ENCODE results near the gene PLIN1.
"Not testable (repeated sequence)": the region's sequence is repeated elsewhere in the genome, so short reads cannot be mapped to it uniquely, and the experiment has no call there.

PLIN1 gene, protein sequence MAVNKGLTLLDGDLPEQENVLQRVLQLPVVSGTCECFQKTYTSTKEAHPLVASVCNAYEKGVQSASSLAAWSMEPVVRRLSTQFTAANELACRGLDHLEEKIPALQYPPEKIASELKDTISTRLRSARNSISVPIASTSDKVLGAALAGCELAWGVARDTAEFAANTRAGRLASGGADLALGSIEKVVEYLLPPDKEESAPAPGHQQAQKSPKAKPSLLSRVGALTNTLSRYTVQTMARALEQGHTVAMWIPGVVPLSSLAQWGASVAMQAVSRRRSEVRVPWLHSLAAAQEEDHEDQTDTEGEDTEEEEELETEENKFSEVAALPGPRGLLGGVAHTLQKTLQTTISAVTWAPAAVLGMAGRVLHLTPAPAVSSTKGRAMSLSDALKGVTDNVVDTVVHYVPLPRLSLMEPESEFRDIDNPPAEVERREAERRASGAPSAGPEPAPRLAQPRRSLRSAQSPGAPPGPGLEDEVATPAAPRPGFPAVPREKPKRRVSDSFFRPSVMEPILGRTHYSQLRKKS

DNA sequence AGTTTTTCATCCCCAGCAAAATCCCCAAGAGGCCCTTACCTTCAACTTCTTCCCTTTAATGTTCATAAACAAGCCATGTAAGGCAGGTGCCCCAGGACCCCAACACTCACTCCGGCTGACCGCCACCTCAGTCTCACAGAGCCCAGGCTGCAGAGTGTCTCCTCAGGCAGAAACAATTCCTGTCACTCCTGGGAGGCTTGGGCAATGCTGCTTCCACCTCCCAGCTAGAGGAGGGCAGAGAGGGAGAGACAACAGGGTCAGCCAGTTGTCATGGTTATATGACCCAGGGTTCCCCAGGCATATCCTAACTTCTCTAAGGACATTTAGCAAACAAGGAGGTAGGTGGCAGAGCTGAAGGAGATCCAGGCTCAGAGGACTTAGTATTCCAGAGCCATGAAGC is at the start of gene PLIN1:
PLIN1 (minus strand) TSS at position 156 of the 400 bp plus-strand sequence. CDS start 1,878 bp downstream, outside the sequence.
- no peak for DNase-seq

DNA sequence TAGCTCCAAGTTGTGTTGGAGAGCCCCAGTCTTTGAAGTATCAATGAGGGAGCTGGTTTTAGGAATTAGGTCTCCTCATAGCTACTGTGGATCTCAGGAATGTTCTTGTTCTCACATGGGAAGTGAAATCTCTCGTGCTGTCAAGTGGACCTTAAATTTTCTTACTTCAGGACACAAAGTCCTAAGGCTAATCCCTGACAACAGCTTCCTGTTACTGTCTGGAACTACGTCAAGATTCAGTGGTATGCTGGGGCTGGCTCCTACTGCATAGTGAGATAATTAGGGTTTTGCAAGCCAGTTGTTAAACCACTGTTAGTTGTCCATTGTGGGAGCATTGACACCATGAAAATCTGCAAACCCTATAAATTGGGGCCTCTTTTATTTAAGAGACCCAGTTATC is 49.1 kb upstream of the PLIN1 start:
- no peak for DNase-seq

DNA sequence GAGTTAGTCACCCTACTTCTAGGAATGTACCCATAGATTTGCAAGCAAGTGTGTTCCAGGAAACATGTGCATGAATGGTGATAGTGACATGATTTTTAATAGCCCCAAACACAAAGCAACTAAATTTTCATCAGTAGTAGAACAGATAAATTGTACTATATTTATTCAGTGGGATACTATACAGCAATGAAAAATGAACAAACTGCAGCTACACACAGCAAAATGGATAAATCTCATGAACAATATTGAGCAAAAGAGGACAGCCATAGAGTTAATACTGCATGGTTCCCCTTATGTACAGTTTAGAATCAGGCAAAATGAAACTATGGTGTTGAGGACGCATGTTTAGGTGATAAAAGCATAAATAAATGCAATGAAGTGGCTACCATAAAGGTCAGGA is 45.9 kb upstream of the PLIN1 start:
- DNase-seq: no peak

DNA sequence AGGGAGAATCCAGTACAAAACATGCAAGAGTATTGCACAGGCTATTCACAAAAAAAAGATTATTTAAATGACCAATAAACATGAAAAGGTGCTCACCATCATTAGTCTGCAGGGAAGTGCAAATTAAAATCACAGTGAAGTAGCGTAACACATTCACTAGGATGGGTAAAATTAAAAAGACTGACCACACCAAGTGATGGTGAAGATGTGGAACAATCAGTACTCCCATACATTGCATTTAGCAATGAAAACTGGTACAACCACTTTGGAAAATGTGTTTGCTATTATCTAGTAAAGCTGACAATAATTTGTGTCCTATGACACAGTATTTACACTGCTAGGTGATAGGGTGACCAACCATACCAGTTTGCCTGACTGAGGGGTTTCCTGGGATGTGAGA is 45.5 kb upstream of the PLIN1 start:
- DNase-seq: no peak

DNA sequence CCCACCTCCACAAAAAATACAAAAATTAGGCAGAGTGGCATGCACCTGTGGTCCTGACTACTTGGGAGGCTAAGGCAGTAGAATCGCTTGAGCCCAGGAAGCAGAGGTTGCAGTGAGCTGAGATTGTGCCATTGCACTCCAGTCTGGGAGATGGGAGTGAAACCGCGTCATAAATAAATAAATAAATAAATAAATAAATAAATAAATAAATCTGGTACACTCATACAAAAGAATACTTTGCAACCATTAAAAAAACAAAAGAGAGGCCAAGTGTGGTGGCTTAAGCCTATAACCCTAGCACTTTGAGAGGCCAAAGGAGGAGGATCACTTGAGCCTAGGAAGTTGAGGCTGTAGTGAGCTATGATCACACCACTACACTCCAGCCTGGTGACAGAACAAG is 43.9 kb upstream of the PLIN1 start:
- no peak for DNase-seq

DNA sequence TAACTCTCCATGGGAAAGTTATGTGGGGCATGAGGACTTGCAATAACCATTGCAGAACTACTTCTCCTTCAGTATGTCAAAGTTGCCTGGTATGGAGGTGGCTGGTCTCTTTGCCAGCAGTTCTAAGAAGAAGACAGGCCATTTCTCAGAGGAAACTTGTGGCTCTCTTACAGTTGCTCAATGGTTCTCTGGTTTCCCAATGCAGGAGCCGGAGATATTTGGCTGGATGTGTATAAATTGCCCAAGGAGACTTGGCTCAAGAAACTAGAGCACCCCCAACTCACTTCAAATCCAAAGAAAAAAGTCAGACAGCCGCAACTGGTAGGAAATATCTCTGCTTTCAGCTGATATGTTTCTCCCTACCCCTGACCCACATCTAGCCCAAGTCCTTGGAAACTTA is 35.6 kb upstream of the PLIN1 start:
- DNase-seq: no peak

DNA sequence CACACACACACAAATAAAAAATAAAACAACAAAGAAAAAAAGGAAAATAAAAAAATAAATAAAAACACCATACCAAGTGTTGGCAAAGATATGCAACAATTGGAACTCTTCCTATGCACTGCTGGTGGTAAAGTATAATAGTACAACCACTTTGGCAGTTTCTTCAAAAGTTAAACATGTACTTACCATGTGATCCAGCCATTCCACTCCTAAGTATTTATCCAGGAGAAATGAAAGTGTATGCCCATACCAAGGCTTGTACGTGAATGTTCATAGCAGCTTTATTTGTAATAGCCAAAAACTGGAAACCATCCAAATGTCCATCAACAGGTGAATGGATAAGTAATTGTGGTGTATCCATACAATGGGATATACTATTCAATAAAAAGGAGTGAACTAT is 28.4 kb upstream of the PLIN1 start:
- DNase-seq: no peak

DNA sequence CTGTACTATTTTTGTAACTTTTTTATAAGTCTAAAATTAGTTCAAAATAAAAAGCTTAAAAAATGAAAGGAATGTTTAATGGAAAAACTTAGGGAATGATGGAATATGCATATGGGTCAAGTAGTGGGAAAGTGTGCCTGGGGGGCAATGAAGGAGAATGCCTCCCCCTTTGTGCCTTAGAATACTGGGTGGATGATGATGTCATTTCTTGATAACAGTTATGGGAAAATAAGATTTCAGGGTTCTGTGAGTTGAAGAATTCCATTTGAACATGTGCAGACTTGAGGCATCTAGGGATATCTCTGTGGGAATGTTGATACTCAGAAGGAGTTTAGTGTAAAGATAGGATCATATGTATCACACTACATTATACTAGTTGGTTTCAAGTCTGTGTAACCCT is 25.2 kb upstream of the PLIN1 start:
- no peak for DNase-seq

DNA sequence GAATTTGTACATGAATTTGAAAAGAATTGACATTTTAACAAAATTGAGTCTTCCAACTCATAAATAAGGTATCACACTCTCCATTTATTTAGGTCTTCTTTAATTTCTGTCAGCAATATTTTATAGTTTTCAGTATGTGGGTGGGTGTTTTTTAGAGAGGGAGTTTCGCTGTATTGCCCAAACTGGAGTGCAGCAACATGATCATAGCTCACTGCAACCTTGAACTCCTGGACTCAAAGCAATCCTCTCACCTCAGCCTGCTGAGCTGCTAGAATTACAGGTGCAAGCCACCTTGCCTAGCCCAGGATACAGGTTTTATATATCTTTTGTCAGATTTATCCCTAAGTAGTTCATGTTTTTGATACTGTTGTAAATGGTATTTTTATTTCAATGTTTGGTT is 16.0 kb upstream of the PLIN1 start:
- no peak for DNase-seq

DNA sequence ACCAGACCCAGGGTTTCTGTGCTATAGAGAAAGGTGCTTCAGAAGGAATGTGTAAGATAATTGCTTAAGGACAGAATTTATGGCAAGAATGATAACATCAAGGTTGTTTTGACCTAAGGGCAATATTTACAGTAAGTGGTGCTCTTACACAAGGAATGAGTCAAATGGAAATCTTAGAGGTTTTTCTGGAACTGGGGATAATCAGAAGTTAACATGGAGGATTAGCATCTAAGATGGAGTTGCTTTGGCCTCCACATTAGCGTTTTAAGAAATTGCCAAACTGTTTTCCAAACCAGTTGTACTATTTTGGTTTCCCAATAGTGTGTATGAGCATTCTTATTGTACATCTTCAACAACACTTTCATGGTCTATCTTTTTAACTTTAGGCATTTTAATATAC is 14.5 kb upstream of the PLIN1 start:
- no peak for DNase-seq

DNA sequence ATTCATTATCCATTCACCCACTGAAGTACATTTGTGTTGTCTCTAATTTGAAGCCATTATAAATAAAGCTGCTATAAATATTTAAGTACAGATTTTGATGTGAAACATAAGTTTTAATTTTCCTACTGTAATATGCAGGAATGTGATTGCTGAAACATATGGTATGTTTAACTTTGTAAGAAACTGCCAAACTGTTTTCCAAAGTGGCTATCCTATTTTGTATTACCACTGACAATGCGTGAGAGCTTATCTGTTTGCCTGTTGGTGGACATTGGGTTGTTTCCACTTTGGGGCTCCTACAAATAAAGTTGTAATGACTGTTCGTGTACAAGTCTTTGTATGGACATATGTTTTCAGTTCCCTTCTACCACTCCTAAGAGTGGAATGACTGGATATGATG is 13.9 kb upstream of the PLIN1 start:
- no peak for DNase-seq

DNA sequence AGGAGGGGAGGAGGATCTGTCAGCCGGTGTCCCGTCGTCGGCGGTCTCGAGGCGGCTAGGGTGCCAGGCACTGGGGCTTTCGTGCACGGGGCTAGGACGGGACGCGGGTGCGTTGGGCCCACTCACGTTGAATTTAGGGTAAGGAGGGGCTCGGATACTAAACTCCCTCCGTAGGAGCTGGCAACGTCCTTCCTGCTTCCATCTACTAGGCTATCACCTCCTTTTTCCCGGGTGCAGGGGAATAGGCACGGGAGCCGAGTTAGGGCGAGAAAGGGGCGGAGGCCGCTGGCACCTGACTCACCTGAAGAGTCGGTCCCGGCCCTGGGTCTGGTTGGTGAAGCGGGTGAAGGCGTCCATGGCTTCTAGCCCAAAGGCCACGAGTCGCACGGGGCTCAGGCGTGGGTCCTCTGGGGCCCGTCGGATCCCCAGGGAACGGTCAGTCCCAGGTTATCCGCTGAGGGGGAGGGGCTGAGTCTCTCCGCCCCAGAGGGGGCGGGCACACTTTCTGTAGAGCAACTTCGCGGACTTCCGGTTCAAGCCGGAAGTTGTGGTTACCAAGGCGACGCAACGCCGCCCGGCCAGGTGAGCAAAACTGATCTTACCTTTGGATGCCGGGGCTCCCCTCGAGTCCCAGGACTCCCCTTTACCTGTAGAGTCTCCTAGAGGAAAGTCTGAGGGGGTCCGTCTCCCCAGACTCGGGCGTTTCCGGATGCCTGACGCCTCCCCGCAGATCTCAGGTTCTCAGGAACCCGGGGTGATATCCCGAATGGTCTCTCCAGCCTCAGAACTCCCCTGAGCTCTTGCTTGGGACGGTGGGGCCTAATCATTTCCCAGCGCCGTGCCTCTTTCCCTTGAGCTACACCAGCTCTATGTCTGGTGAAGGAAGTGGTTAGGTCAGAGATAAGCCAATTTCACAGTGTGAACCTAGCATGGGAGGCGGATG is 11.4 kb upstream of the PLIN1 start, which contains the start of the genes PEX11A and WDR93:
PEX11A (minus strand) TSS at position 479 of the 943 bp plus-strand sequence; CDS start at position 357, 122 bp downstream.
WDR93 (plus strand) TSS at position 536 of the 943 bp plus-strand sequence. CDS start 10,936 bp downstream, outside the sequence.
- peak; percentile 72 to 87 for DNase-seq

DNA sequence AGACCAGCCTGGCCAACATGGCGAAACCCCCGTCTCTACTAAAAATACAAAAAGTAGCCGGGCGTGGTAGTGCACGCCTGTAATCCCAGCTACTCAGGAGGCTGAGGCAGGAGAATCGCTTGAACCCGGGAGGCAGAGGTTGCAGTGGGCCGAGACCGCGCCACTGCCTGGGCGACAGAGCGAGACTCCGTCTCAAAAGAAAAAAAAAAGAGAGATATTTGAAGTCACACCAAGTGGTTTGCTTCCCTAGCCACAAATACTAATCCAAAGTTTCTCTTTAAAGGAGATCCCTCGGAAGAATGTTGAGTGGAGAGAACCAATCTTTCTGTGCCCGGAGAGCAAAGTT is 10.7 kb upstream of the PLIN1 start:
- not testable (repeated sequence) for DNase-seq

DNA sequence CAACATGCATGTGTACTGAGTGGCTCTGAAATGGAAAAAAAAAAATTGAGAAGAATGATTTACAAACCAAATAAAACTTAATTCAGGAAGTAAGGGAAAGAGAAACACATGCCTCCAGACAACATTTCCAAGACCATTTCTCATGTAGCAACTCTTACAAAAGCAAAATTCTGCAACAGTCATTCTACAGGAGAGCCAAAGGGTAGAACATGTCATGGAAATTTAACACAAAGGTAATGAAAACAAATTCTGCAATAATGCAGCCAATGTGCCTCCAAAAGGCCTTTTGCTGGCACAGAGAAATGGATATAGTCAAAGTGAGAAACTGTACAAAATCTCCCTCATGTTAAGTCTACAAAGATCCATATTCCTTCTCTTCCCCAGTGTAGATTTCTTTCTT is 7.4 kb upstream of the PLIN1 start:
- no peak for DNase-seq

DNA sequence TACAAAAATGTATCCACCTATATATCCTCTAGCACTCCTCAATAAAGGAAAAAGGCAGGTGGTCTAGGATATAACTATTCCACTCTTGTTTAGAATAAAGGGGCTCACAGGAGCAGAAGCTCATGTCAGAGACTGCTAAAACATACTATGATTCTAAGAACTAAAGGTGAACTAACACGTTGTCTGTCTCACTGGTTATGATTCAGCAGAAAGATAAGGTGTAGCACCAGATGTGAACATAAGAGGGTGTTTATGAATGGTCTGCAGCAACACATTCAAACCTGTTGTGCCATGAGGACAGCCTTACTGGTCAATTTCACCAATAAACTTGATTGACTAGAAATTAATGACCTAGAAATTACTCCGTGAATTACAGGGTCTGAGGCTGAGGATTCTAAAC is 6.8 kb upstream of the PLIN1 start:
- no peak for DNase-seq

DNA sequence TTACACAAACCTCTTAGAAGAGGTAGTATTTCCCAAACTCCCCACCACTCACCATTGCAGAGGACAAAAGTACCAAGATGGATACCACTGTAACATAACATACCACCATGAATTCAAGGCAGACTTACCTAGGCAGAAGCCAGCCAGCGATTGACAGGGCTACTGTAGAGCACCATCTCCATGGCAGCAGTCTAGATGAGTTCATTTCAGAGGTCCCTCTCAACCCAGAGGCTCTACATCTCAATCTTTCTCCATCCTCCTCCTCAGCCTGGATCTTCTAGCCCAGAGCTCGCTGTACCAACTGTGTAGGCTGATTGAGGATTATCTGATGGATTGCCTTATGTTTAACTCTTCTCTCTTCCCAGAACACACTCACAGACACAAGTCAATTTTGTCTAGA is 2.0 kb upstream of the PLIN1 start:
- no peak for DNase-seq

DNA sequence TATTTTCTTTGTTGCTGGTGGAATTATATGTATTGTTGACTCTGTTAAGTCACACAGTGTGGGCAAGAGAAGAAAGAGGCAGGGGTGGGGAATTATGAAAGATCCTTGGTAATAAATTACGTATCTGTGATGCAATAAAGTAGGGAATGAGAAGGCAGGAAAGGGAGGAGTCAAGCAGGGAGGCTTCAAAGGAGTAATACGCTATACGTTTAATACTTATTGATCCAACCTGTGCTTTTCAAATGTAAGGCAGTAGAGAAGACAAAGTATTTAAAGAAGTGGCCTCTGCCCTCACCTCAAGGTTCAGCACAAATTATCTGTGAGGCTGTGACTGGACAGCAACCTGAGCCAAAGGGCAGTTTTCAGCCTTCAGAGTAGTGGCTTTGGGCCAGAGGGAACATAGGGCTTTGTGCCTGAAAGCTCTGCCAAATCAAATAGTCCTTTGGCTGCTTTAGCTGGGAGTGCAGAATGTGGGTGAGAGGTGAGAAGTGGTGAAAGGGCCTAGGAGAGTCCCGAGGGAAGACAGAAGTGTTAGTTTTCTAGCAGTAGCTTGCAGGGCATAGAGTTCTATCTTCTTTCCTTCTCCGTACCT is 1.2 kb upstream of the PLIN1 start:
- DNase-seq: no peak

DNA sequence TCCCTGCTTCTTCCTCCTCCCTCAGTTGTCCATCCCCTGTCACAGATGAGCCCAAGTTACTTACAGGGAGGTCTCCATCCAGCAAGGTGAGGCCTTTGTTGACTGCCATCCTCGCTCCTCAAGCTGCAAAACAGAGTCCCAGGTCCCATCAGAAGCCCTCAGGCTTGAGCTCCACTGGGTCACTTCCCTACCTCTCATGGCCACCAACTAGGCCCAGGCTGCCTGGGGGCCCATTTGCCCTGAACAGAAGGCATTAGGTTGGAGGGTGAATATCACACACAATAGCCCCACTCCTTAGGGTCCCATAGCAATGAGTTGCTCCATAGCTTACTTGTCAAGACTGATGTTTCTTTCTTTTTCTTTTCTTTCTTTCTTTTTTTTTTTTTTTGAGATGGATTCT is 1.8 kb downstream of the PLIN1 start:
- DNase-seq: no peak

DNA sequence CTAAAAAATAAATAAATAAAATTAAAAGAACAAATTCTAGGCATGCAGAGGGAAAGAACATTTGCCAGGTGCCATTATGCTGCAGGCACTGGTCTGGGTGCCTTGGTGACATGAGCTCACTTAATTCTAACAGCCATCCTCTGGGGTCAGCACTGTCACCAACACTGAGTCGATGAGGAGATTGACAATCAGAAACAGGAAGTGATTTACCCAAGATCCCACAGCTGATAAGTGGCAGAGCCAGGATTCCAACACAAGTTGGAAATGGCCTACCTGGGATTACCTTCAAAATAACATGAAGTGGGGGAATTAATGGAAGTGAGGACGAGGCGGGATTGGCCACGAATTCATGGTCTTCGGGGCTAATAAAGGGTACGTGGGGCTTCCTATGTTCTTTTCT is 3.6 kb downstream of the PLIN1 start:
- DNase-seq: no peak

DNA sequence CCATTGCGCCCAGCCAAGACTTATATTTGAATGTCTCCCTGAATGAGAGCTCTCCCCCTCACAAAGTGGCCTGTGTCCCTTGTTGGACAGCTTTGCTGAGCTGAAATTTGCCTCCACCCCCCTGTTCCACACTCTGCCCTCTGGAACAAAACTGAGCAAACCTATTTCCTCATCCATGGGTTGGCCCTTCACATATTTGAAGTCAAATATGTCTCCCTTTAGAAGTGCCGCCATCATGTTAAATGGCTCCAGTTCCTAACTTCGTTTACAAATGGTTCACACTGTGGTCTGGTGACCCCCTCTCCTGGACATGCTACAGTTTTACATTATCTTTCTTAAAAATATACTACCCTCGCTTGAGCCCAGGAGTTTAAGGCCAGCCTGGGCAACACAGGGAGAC is 4.6 kb downstream of the PLIN1 start:
- DNase-seq: no peak

DNA sequence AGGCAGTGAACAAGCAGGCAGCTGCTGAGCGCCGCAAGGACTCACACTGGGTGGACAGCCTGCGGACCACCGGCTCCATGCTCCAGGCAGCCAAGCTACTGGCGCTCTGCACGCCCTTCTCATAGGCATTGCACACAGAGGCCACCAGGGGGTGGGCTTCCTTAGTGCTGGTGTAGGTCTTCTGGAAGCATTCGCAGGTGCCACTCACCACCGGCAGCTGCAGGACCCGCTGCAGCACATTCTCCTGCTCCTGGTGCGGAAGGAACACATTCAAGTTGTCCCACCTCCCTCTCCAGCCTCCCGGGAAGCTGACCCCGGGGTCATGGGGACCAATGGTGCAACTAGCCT is 6.0 kb downstream of the PLIN1 start:
- DNase-seq: peak; percentile 21 to 28

DNA sequence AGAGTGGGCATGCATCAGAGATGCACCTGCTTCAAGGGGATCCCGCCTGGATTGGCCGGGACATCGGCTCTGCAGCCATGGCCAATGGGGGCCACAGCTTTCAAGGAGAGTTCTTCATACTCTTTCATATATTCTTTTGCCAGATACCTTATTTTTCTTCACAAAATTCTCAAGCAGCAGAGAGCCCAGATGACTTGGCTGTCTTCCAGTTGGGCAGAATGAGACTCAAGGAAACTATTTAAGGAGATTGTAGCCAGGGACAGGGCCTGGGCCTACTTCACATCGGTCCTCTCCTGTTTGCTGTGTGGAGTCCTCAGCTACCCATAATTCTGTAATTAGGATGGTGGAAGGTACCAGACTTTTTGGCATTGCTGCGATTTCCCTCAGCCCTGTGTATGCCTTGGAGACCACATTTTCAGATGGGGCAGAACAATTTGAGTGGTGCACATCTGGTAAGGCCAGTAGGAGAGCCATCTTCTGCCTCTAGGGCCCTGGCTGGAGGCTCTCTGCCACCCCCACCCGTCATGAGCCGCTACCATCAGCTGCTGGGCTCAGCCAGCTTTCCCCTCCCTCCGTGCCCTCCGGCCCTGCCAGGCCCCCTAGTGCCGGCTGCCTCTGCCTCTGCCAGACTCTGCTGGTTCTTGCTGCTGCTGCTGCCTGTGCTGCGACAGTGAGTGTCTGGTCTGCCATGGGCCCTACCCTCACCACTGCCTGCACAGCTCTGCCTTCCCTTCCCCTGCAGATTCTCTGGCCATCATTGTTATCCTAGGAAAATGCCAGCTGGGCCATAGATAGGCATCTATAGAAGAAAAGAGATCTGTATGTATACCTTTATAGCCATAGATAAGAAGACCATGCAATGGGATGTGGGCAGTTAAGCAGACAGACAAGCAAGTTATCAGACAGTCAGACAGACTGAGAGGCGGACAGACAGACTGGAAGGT is 6.7 kb downstream of the PLIN1 start:
- DNase-seq: no peak

Measured in NCI-H524 (cell line).